HG03097 (cell line): ENCODE data around the gene SIK3.
"Not testable (repeated sequence)": the region's sequence is repeated elsewhere in the genome, so short reads cannot be mapped to it uniquely, and the experiment has no call there.

Experiments used
- ATAC-seq: cut with Tn5 transposase; IDR thresholded peaks from one replicate; pipeline ENCODE4 v1.9.1; 2021; ENCODE audit not compliant: unreplicated experiment, low FRiP score

SIK3 gene

GRCh38 chr11:117098269-117099232 lies at the start of gene SIK3:
Gene SIK3, minus strand, starts transcription at chr11:117098428. Its CDS starts 13 bp downstream, at chr11:117098415.
- ATAC-seq, result peak; percentile 72

- ATAC-seq, result no peak
Measured at GRCh38 chr11:117146521-117146920, 48.3 kb upstream of the SIK3 start.

- ATAC-seq, result no peak
Measured at GRCh38 chr11:117145393-117145761, 47.1 kb upstream of the SIK3 start.

- peak; percentile 44 for ATAC-seq
Measured at GRCh38 chr11:117144477-117145392, 46.5 kb upstream of the SIK3 start.

- ATAC-seq, result peak; percentile 98
Measured at GRCh38 chr11:117143871-117144476, 45.7 kb upstream of the SIK3 start, which contains the start of gene PAFAH1B2. Gene PAFAH1B2, plus strand, starts transcription at chr11:117144287. Its CDS starts 8,161 bp downstream, at chr11:117152448.

- no peak for ATAC-seq
Measured at GRCh38 chr11:117143390-117143789, 45.2 kb upstream of the SIK3 start.

GRCh38 chr11:117137223-117138086 lies 39.2 kb upstream of the SIK3 start:
- ATAC-seq, result not testable (repeated sequence)

GRCh38 chr11:117134979-117135378 lies 36.8 kb upstream of the SIK3 start:
- ATAC-seq, result not testable (repeated sequence)

- no peak for ATAC-seq
Measured at GRCh38 chr11:117134431-117134830, 36.2 kb upstream of the SIK3 start.

- ATAC-seq, result no peak
Measured at GRCh38 chr11:117130879-117131278, 32.7 kb upstream of the SIK3 start.

- ATAC-seq, result not testable (repeated sequence)
Measured at GRCh38 chr11:117130396-117130795, 32.2 kb upstream of the SIK3 start.

- no peak for ATAC-seq
Measured at GRCh38 chr11:117128289-117128688, 30.1 kb upstream of the SIK3 start.

GRCh38 chr11:117127171-117127901 lies 29.1 kb upstream of the SIK3 start:
- ATAC-seq, result no peak

GRCh38 chr11:117126223-117126965 lies 28.2 kb upstream of the SIK3 start:
- no peak for ATAC-seq

GRCh38 chr11:117122556-117122955 lies 24.3 kb upstream of the SIK3 start:
- no peak for ATAC-seq

- ATAC-seq, result no peak
Measured at GRCh38 chr11:117121176-117121575, 22.9 kb upstream of the SIK3 start.

- no peak for ATAC-seq
Measured at GRCh38 chr11:117117681-117118080, 19.5 kb upstream of the SIK3 start.

- not testable (repeated sequence) for ATAC-seq
Measured at GRCh38 chr11:117112939-117113338, 14.7 kb upstream of the SIK3 start.
